NCI-H524 treated with DMSO at 0.1 percent for 48 hours (cell line): ENCODE data around the gene ATXN7L1.
"Not testable (repeated sequence)": the region's sequence is repeated elsewhere in the genome, so short reads cannot be mapped to it uniquely, and the experiment has no call there.

Source experiments
- DNase-seq: peaks from one replicate; lab custom pipeline; 2025; lab: John Stamatoyannopoulos, UW

ATXN7L1 gene

DNA sequence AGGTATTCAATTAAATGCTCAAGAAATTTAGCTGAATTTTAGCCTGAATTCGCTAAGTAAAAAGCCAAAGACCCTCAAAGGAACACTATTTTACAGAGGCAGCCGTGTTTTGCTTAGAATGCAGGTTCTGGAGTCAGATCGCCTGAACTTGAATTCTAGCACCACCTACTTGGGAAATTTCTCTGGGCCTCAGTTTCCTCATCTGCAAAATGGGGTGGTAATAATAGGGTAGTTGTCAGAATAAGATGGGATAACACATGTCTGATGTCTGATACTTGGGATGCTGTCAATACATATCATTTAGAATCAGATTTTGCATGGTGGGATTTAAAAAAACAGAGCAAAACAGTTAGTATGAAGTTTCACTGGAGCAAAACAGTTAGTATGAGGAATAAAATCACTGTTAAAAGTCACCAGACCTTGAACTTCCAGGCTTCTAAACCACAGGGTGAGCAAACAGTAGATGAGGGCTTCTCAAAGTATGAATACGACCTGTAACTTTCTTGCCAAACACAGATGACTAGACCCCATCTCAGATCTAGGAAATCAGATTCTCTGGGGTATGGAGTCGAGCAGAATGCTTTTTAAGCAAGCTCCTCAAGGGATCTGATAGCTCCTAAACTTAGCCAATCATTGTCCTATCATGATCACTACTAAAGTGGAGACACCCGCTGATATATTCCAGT lies 75.4 kb downstream of the ATXN7L1 start:
- DNase-seq: no peak

GRCh38 chr7:105800442-105800841 lies 76.0 kb downstream of the ATXN7L1 start:
- no peak for DNase-seq

DNA sequence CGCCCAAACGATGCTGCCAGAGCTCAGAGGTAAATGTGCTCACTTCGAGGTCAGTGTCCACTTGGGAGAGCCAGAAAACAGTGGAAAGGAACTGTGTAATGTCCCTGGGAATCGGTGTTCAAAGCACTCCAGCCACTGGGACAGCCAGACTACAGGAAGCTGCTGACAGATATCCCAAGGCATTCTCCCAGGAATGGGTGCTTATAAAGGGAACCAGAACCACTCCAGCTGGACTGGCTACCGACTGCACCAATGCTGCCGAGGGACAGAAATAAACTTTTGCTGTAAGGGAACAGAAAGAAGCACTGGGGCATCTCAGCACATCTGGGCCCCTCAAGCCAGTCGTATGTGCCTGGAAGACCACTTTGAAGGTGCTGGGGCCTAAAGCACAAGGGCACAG lies 76.7 kb downstream of the ATXN7L1 start:
- DNase-seq: no peak

- DNase-seq: no peak
These were observed 77.4 kb downstream of the ATXN7L1 start for GRCh38 chr7:105799006-105799405.

DNA sequence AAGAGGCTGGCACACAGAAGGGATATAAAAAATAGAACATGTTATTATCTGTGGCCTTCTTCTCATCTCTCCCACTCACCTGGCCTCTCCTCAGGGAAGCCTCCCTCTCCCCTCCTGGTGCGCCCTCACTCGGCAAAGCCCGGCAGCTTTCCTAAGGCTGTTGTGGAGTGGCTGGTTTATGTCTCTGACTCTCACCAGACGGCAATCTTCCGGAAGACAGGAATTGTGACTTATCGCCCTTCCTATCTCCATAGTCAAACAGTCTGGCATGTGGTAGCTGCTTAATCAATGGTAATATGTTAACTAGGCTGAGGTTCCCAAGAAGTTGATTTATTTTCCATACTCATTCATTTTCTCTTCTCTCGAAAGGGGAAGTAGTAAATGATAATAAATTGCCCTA lies 78.7 kb downstream of the ATXN7L1 start:
- DNase-seq: no peak

DNA sequence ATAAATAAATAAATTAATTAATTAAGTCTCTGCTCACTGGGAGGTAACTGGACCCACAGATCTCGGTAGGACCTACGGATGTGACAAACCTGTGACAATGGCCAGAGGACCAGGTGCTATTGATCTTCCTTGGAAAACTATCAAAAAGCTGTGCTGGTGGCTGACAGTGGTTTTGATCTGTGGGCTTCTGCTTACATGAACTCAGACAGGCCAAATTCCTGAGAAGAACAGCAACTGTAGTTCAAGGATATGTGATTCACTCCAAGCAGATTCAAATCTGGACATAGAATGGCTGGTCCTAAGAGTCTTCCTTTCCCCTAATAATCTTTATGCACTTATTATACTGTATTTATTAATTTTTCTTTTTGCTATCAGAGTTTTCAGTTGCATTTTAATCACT lies 80.0 kb downstream of the ATXN7L1 start:
- no peak for DNase-seq

GRCh38 chr7:105794741-105795729 lies 81.4 kb downstream of the ATXN7L1 start:
- DNase-seq: no peak

- DNase-seq: no peak
These were observed 83.7 kb downstream of the ATXN7L1 start for GRCh38 chr7:105792488-105793370.

GRCh38 chr7:105791926-105792325 lies 84.5 kb downstream of the ATXN7L1 start:
- no peak for DNase-seq

DNA sequence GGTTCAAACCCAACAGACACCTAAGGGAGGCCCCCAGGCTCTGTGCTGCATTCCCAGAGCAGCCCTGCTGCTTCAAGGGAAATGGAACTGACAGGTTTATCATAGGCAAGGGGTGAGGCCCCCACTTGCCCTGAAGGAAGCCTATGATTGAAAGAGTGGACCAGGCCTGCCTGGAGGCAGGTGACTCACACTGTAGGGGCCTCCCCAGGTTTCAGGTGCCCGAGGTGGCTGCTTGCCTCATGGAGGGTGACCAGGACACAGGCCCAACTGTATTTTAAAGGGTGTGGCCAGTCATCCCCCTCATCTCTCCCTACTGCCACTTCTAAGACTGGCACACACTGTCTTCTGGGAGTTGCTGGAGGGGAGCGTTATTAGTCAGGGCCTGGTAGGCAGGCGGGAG lies 85.4 kb downstream of the ATXN7L1 start:
- no peak for DNase-seq

- DNase-seq: not testable (repeated sequence)
These were observed 85.9 kb downstream of the ATXN7L1 start for GRCh38 chr7:105790452-105790851.

- no peak for DNase-seq
These were observed 87.5 kb downstream of the ATXN7L1 start for GRCh38 chr7:105788816-105789349.

- DNase-seq: no peak
These were observed 88.0 kb downstream of the ATXN7L1 start for GRCh38 chr7:105788356-105788755.

- no peak for DNase-seq
These were observed 88.6 kb downstream of the ATXN7L1 start for GRCh38 chr7:105787793-105788192.

DNA sequence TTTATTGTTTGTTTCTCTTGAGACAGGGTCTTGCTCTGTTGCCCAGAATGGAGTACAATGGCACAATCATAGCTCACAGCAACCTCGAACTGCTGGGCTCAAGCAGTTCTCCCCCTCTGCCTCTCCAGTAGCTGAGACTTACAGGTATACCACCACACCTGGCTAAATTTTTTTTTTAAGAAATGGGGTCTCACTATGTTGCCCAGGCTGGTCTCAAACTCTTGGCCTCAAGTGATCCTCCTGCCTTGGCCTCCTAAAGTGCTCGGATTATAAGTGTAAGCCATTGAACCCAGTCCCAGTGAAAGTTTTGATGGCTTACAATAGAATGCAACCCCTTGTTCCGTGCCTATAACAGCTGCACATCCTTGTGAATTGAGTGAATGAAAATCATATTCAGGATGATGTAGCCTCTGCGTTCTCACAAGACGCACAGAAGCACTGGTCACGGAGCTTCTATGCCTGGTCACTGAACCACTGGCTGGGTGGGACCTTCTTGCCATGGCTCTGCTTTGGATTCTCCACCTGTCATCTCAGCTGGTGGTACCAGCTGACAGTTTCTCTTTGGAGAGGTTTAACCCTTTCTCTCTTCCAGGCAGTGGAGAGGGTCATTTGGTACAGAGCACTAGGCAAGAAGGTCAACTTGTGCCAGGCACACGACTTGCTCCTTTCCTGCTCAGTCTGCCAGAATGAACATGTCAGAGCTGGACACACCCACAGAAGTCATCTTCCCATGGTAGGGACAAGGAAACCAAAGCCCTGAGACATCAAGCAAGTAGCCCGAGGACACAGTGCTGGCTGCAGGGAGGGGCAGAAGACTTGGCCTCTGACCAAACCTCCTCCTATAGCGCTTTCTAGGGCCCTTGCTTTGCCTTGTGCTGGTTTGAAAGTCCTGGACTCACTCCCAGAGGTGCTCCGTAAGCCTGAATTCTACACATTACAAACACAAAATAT lies 89.6 kb downstream of the ATXN7L1 start:
- no peak for DNase-seq

GRCh38 chr7:105782391-105783042 lies 93.9 kb downstream of the ATXN7L1 start:
- DNase-seq: no peak

GRCh38 chr7:105779856-105780780 lies 96.3 kb downstream of the ATXN7L1 start:
- peak; percentile 55 for DNase-seq

GRCh38 chr7:105778956-105779355 lies 97.4 kb downstream of the ATXN7L1 start:
- DNase-seq: no peak
